SK-N-SH (cell line): ENCODE results near the gene SH2B3. TPM values are rescaled to one million over a fixed set of nuclear protein-coding genes. Genes with fewer than 3 reads are reported as not detected.

Experiments used
- CTCF ChIA-PET: fragments of 300-600, 350-600 bp; formaldehyde crosslinking; extraction: SDS; loops from one replicate; lab custom pipeline; 2021; lab: Yijun Ruan, JAX
- POLR2A ChIA-PET: fragments of 350-600 bp; sonication (Branson Sonifier 250); formaldehyde crosslinking; extraction: SDS; loops from one replicate; lab custom pipeline; 2020; ENCODE audit warnings: antibody characterized with exemption, inconsistent platforms; lab: Yijun Ruan, JAX
- DNase-seq: peaks from one replicate; pipeline ENCODE4 v3.0.0; 2012
- H2AFZ ChIP-seq: fragments of 200-600 bp; sonication (generic); 2 replicates; pipeline ENCODE4 v1.8.1; 2016; ENCODE audit warnings: antibody characterized with exemption, mild to moderate bottlenecking, low read depth
- H3F3A ChIP-seq: fragments of 200-600 bp; sonication (generic); replicated peaks from 2 replicates; pipeline ENCODE3; 2016; ENCODE audit warnings: antibody characterized with exemption, mild to moderate bottlenecking; ENCODE audit not compliant: insufficient read depth
- H3K27ac ChIP-seq, 2 experiments: fragments of 200-500 bp in 1 of 2; fragments of 200-600 bp in 1 of 2; sonication (Bioruptor generic) in 1 of 2; sonication (generic), shearing (Covaris generic) in 1 of 2; 2 replicates each; pipeline versions ENCODE4 v1.5.1 to v1.6.1; 2014 to 2016; ENCODE audit warnings: low read depth in 2 of 2, inconsistent platforms in 1 of 2, low read length in 1 of 2, mild to moderate bottlenecking in 1 of 2, mixed read lengths in 1 of 2
- H3K27me3 ChIP-seq: fragments of 200-600 bp; sonication (generic), shearing (Covaris generic); 2 replicates; pipeline ENCODE4 v1.6.1; 2016; ENCODE audit warnings: mixed run types; ENCODE audit not compliant: insufficient read depth
- H3K36me3 ChIP-seq, 2 experiments: fragments of 200-500 bp in 1 of 2; fragments of 200-600 bp in 1 of 2; sonication (Bioruptor generic) in 1 of 2; sonication (generic) in 1 of 2; replicated peaks in 1 of 2; 2 replicates each; pipeline versions ENCODE3 to v1.5.1; 2014 to 2016; ENCODE audit warnings: low read length in 1 of 2, mild to moderate bottlenecking in 1 of 2; ENCODE audit not compliant: insufficient read depth in 2 of 2, control insufficient read depth in 1 of 2
- H3K4me1 ChIP-seq, 2 experiments: fragments of 200-500 bp in 1 of 2; fragments of 200-600 bp in 1 of 2; sonication (Bioruptor generic) in 1 of 2; sonication (generic), shearing (Covaris generic) in 1 of 2; 2 replicates each; pipeline versions ENCODE4 v1.5.1 to v1.6.1; 2014 to 2016; ENCODE audit warnings: low read depth in 1 of 2, low read length in 1 of 2, mixed run types in 1 of 2; ENCODE audit not compliant: insufficient read depth in 2 of 2, control insufficient read depth in 1 of 2
- H3K4me2 ChIP-seq: fragments of 200-600 bp; sonication (generic), shearing (Covaris generic); 2 replicates; pipeline ENCODE4 v1.6.1; 2017; ENCODE audit warnings: mixed run types
- H3K4me3 ChIP-seq, 2 experiments: fragments of 200-500 bp in 1 of 2; fragments of 200-600 bp in 1 of 2; sonication (Bioruptor generic) in 1 of 2; sonication (generic), shearing (Covaris generic) in 1 of 2; 2 replicates each; pipeline versions ENCODE4 v1.5.1 to v1.8.1; 2014 to 2016; ENCODE audit warnings: low read depth in 2 of 2, inconsistent platforms in 1 of 2, low read length in 1 of 2, mild to moderate bottlenecking in 1 of 2, mixed read lengths in 1 of 2, moderate library complexity in 1 of 2
- H3K79me2 ChIP-seq: fragments of 200-600 bp; sonication (generic); 2 replicates; pipeline ENCODE4 v1.8.1; 2017; ENCODE audit warnings: mild to moderate bottlenecking; ENCODE audit not compliant: insufficient read depth
- H3K9ac ChIP-seq: fragments of 200-600 bp; sonication (generic); 2 replicates; pipeline ENCODE4 v1.6.1; 2017; ENCODE audit warnings: mixed run types
- H3K9me2 ChIP-seq: fragments of 200-600 bp; sonication (generic); 2 replicates; pipeline ENCODE4 v1.6.1; 2017; ENCODE audit warnings: mixed run types
- H3K9me3 ChIP-seq: fragments of 200-600 bp; sonication (generic); 2 replicates; pipeline ENCODE4 v1.6.1; 2017; ENCODE audit warnings: mixed run types, mild to moderate bottlenecking, moderate library complexity
- H4K20me1 ChIP-seq: fragments of 200-600 bp; sonication (generic); 2 replicates; pipeline ENCODE4 v1.6.1; 2017; ENCODE audit warnings: mild to moderate bottlenecking, mixed run types; ENCODE audit not compliant: insufficient read depth
- EP300 ChIP-seq, 2 experiments: IDR thresholded peaks; 2 replicates each; pipeline versions ENCODE4 v1.4.0 to v1.6.1; 2012; ENCODE audit warnings: borderline replicate concordance in 1 of 2, low read depth in 1 of 2, low read length in 1 of 2
- EZH2phosphoT487 ChIP-seq: fragments of 200-600 bp; sonication (generic); IDR thresholded peaks from 2 replicates; pipeline ENCODE4 v1.6.1; 2017; ENCODE audit warnings: low read depth, mixed run types, mild to moderate bottlenecking, antibody characterized with exemption, moderate library complexity, borderline replicate concordance
- FOSL2 ChIP-seq: IDR thresholded peaks from 2 replicates; pipeline ENCODE4 v1.4.0; 2012; ENCODE audit warnings: low read depth, mild to moderate bottlenecking, moderate library complexity, borderline replicate concordance
- FOXJ3 ChIP-seq: sonication (generic); formaldehyde crosslinking; IDR thresholded peaks from 2 replicates; pipeline ENCODE4 v1.5.1; 2020; ENCODE audit warnings: mild to moderate bottlenecking, missing genetic modification reagents
- FOXM1 ChIP-seq: IDR thresholded peaks from 2 replicates; pipeline ENCODE4 v1.4.0; 2012; ENCODE audit warnings: low read depth, mild to moderate bottlenecking
- GABPA ChIP-seq: IDR thresholded peaks from 2 replicates; pipeline ENCODE4 v1.4.0; 2012; ENCODE audit warnings: low read depth, mild to moderate bottlenecking
- JUND ChIP-seq: IDR thresholded peaks from 2 replicates; pipeline ENCODE4 v1.4.0; 2012
- MXI1 ChIP-seq: IDR thresholded peaks from 2 replicates; pipeline ENCODE4 v1.6.1; 2012; ENCODE audit warnings: mild to moderate bottlenecking, low read depth, low read length, improper control_type of control experiment
- NRF1 ChIP-seq: IDR thresholded peaks from 2 replicates; pipeline ENCODE4 v1.6.1; 2012; ENCODE audit warnings: low read depth, mild to moderate bottlenecking, low read length
- POLR2AphosphoS5 ChIP-seq: IDR thresholded peaks from 2 replicates; pipeline ENCODE4 v1.6.1; 2012; ENCODE audit warnings: low read depth, low read length
- RAD21 ChIP-seq: IDR thresholded peaks from 2 replicates; pipeline ENCODE4 v1.6.1; 2012; ENCODE audit warnings: mild to moderate bottlenecking, low read length
- RFX5 ChIP-seq: IDR thresholded peaks from 2 replicates; pipeline ENCODE4 v1.6.1; 2012; ENCODE audit warnings: mild to moderate bottlenecking, improper control_type of control experiment, low read length
- SMC3 ChIP-seq: IDR thresholded peaks from 2 replicates; pipeline ENCODE4 v1.6.1; 2012; ENCODE audit warnings: low read depth, low read length, improper control_type of control experiment
- TAF1 ChIP-seq: IDR thresholded peaks from 2 replicates; pipeline ENCODE4 v1.6.1; 2012; ENCODE audit warnings: low read depth, mild to moderate bottlenecking, low read length, moderate library complexity, borderline replicate concordance
- TCF12 ChIP-seq: IDR thresholded peaks from 2 replicates; pipeline ENCODE4 v1.4.0; 2012
- TEAD4 ChIP-seq: IDR thresholded peaks from 2 replicates; pipeline ENCODE4 v1.4.0; 2012; ENCODE audit warnings: mild to moderate bottlenecking, borderline replicate concordance; ENCODE audit not compliant: insufficient read depth
- YY1 ChIP-seq: IDR thresholded peaks from 2 replicates; pipeline ENCODE4 v1.4.0; 2012; ENCODE audit warnings: low read depth, mild to moderate bottlenecking
- WGBS: methylation state at CpG from one replicate; pipeline ENCODE4 v1.1.6; 2017; ENCODE audit warnings: low lambda C conversion rate; 5-methylcytosine and 5-hydroxymethylcytosine counted together
- polyA plus RNA-seq, 3 experiments: library from polyadenylated mRNA; depleted of rRNA; stranded (reverse); fragments of >200 nt; gene quantifications; 2 replicates each; pipeline ENCODE4 v1.2.3, GENCODE V29; 2012
- TF ChIP-seq, protein P1 (sequence below): IDR thresholded peaks from 2 replicates; pipeline ENCODE4 v1.4.0; 2012; ENCODE audit warnings: low read depth, borderline replicate concordance
- TF ChIP-seq, protein P2 (sequence below): IDR thresholded peaks from 2 replicates; pipeline ENCODE4 v1.4.0; 2012; ENCODE audit warnings: low read depth, borderline replicate concordance
- TF ChIP-seq, protein P3 (sequence below): IDR thresholded peaks from 2 replicates; pipeline ENCODE4 v1.4.0; 2012; ENCODE audit warnings: low read depth
- TF ChIP-seq, protein P4 (sequence below): fragments of 150-350 bp; IDR thresholded peaks from 2 replicates; pipeline ENCODE4 v1.6.1; 2016; ENCODE audit warnings: mild to moderate bottlenecking, low read depth, low read length

Gene SH2B3
- polyA plus RNA-seq, 1 of the 3 experiments (the other 2 are of a cell fraction) = 15.6 TPM

DNA sequence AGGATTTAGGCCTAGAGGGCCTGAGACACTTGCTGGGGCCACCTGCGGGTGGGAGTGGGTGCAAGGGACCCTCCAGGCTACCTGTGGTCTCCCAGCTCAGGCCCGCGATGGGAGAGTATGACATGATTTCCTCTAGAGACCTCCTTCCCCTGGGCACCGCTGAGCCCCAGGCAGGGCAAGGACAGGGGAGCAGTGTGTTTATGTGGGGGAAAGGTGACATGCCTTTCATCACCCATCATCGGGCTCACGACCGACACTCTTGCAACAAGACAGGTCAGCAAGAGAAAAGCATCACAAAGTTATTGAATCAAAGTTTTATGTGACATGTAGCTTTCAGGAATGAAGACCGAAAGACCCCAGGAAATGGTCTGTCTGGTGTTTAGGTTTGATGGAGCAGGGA lies 19.9 kb downstream of the SH2B3 start:
- Histone ChIP-seq H3K4me2 (no peak overlapping the region; the same call in 1 of the 2 replicates), H3K4me3 (no peak overlapping the region), H4K20me1 (peaks cover 95% of the 10 kb centered on the region), H3K9ac (no peak overlapping the region), H3F3A (no peaks in the 10 kb centered on the region), H3K9me2 (no peaks in the 10 kb centered on the region), H3K79me2 (peaks cover 98% of the 10 kb centered on the region), H3K4me1 (peaks cover 11 to 24% of the 10 kb centered on the region in 2 experiments; a peak in 2 of 4 replicates), H3K9me3 (no peaks in the 10 kb centered on the region), H3K27me3 (no peaks in the 10 kb centered on the region), H3K27ac (peak overlapping the region in 1 of 2 experiments; percentile 8; a peak in 1 of 4 replicates), H3K36me3 (peaks cover 0 to 20% of the 10 kb centered on the region in 2 experiments), H2AFZ (no peak overlapping the region)
- no peak for TF ChIP-seq EZH2phosphoT487
- TF ChIP-seq POLR2AphosphoS5 = no peak
- TF ChIP-seq TEAD4 = no peak
- TF ChIP-seq, protein P1, sequence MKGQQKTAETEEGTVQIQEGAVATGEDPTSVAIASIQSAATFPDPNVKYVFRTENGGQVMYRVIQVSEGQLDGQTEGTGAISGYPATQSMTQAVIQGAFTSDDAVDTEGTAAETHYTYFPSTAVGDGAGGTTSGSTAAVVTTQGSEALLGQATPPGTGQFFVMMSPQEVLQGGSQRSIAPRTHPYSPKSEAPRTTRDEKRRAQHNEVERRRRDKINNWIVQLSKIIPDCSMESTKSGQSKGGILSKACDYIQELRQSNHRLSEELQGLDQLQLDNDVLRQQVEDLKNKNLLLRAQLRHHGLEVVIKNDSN = no peak
- TF ChIP-seq, protein P2, sequence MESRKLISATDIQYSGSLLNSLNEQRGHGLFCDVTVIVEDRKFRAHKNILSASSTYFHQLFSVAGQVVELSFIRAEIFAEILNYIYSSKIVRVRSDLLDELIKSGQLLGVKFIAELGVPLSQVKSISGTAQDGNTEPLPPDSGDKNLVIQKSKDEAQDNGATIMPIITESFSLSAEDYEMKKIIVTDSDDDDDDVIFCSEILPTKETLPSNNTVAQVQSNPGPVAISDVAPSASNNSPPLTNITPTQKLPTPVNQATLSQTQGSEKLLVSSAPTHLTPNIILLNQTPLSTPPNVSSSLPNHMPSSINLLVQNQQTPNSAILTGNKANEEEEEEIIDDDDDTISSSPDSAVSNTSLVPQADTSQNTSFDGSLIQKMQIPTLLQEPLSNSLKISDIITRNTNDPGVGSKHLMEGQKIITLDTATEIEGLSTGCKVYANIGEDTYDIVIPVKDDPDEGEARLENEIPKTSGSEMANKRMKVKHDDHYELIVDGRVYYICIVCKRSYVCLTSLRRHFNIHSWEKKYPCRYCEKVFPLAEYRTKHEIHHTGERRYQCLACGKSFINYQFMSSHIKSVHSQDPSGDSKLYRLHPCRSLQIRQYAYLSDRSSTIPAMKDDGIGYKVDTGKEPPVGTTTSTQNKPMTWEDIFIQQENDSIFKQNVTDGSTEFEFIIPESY = no peak
- no peak for TF ChIP-seq RAD21
- no peak for DNase-seq
- POLR2A ChIA-PET = no interaction called here
- CTCF ChIA-PET = interaction anchor here (1.1 to 1.7 kb wide), 3 partner anchors 10 to 29 kb away, joined by 3 to 9 read pairs (median 9); no protein-coding TSS in a partner anchor
- 77% methylated on average over 5 of the region's 8 CpGs for WGBS

DNA sequence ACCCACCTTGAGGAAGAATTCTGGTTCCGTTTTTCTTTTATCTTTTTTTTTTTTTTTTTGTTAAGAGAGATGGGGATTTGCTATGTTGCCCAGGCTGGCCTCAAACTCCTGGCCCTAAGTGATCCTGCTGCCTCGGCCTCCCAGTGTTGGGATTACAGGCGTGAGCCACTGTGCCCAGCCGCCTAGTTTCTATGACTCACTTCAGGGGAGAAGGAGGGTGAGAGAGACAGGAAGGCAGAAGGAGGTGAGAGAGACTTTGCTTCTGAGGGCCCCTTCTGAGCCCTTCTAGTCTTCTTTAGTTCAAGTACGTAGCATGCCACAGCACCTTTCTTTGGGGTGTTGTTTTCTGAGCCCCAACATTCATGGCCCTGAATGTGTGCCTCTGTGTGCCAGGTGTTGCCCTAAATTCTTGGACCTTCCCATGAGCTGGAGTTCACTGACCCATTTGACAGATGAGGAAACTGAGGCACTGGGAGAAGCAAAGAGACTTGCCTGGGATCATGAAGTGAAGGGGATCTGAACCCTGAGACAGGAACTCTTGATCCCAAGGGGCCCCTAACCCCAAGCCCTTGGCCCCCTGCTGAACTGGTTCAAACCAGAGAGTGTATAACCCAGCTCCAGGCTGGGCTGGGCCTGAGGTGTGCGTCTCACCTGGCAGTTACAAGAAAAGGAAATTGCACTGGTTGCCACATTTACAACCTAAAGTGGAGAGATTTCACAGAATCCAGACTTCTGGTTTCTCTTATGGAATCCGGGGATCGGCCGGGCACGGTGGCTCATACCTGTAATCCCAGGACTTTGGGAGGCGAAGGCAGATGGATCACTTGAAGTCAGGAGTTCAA lies 20.8 kb downstream of the SH2B3 start:
- Histone ChIP-seq H3K36me3 (peaks cover 0 to 12% of the 10 kb centered on the region in 2 experiments), H3K27me3 (no peaks in the 10 kb centered on the region), H3K79me2 (peaks cover 98% of the 10 kb centered on the region), H3K4me3 (no peak overlapping the region), H3F3A (no peaks in the 10 kb centered on the region), H3K9me3 (no peaks in the 10 kb centered on the region), H4K20me1 (peaks cover 94% of the 10 kb centered on the region), H2AFZ (no peak overlapping the region), H3K4me2 (no peak overlapping the region), H3K9ac (no peak overlapping the region), H3K9me2 (no peaks in the 10 kb centered on the region), H3K27ac (peak overlapping the region in 1 of 2 experiments; percentile 8; a peak in 1 of 4 replicates), H3K4me1 (peaks cover 11 to 27% of the 10 kb centered on the region in 2 experiments; a peak in 2 of 4 replicates)
- TF ChIP-seq JUND (no peak), RFX5 (no peak), EP300 (IDR thresholded peaks at IDR 0.05; ENCODE audit: borderline replicate concordance in 1 of 2, low read depth in 1 of 2, low read length in 1 of 2) (no peak), TAF1 (no peak), GABPA (no peak), TEAD4 (no peak), FOXM1 (no peak), FOXJ3 (CRISPR knock-in tag) (no peak), SMC3 (no peak), NRF1 (no peak), YY1 (no peak), TCF12 (no peak), RAD21 (no peak), MXI1 (no peak), FOSL2 (no peak; the same call in 1 of the 2 replicates)
- TF ChIP-seq, protein P2 = no peak
- TF ChIP-seq, protein P3, sequence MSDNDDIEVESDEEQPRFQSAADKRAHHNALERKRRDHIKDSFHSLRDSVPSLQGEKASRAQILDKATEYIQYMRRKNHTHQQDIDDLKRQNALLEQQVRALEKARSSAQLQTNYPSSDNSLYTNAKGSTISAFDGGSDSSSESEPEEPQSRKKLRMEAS = no peak
- TF ChIP-seq, protein P4, sequence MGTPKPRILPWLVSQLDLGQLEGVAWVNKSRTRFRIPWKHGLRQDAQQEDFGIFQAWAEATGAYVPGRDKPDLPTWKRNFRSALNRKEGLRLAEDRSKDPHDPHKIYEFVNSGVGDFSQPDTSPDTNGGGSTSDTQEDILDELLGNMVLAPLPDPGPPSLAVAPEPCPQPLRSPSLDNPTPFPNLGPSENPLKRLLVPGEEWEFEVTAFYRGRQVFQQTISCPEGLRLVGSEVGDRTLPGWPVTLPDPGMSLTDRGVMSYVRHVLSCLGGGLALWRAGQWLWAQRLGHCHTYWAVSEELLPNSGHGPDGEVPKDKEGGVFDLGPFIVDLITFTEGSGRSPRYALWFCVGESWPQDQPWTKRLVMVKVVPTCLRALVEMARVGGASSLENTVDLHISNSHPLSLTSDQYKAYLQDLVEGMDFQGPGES = no peak
- ChIA-PET POLR2A (no interaction called here), CTCF (interaction anchor here (1.1 to 4.0 kb wide), 5 partner anchors 9 to 30 kb away, joined by 3 to 22 read pairs (median 6); no protein-coding TSS in a partner anchor)
- no peak for DNase-seq
- WGBS = 79% methylated on average over 11 of the region's 11 CpGs
